Motor neuron (in vitro differentiated cells): ENCODE results near the gene SLC9A7. TPM values are rescaled to one million over a fixed set of nuclear protein-coding genes. Genes with fewer than 3 reads are reported as not detected.
A peak's percentile ranks its signal among the peaks of the same experiment; 100 is the strongest.

Source experiments
- ATAC-seq, 8 experiments: fragments of 200-7000 bp; cut with Tn5 transposase; replicated peaks in 6 of 8; 2 replicates each; pipeline ENCODE4 v1.8.0; 2021; ENCODE audit warnings: mild to moderate bottlenecking in 8 of 8, moderate library complexity in 8 of 8
- H3K27ac ChIP-seq, 2 donors: fragments of 250-450 bp; sonication (Bioruptor Pico); 2 replicates each; pipeline ENCODE4 v1.9.0; 2021; ENCODE audit warnings: antibody characterized with exemption in 2 of 2, mild to moderate bottlenecking in 2 of 2, moderate library complexity in 1 of 2
- H3K4me1 ChIP-seq, 2 donors: fragments of 250-450 bp; sonication (Bioruptor Pico); replicated peaks in 1 of 2; 2 replicates each; pipeline ENCODE4 v1.6.1; 2021; ENCODE audit warnings: antibody characterized with exemption in 2 of 2, mild to moderate bottlenecking in 2 of 2, moderate library complexity in 1 of 2
- H3K4me3 ChIP-seq, 5 donors: fragments of 250-450 bp; sonication (Bioruptor Pico); 2 replicates each; pipeline ENCODE4 v1.9.0; 2021; ENCODE audit warnings: antibody characterized with exemption in 5 of 5, mild to moderate bottlenecking in 5 of 5, moderate library complexity in 4 of 5
- WGBS, 10 experiments: fragments of 450-650 bp; shearing (Covaris generic); methylation state at CpG; one replicate each; pipeline ENCODE4 v1.0.0; 2022; 5-methylcytosine and 5-hydroxymethylcytosine counted together
- in situ Hi-C, 9 experiments: fragments of 400-800 bp; cut with MboI; loops; one replicate each; pipeline ENCODE4 v1.15.0; 2021; ENCODE audit warnings: low sequenced_read_pairs in 9 of 9, low pct_unique_long_range_greater_than_20kb in 2 of 9; ENCODE audit not compliant: unreplicated experiment in 9 of 9
- total RNA-seq, 8 experiments: library from RNA; unstranded; fragments of 300-600 nt; gene quantifications; 2 replicates each; pipeline versions ENCODE4 v1.2.3 to v1.2.4, GENCODE V29; 2022

SLC9A7 gene
- total RNA-seq, 8 experiments from 2014 or later, result 2.1 to 19.9 (median 8.7) TPM

GRCh38 chrX:46553935-46554334 lies 205.0 kb downstream of the SLC9A7 start:
- no peak overlapping the region for H3K4me3 ChIP-seq
- ATAC-seq, result no peak
- H3K27ac ChIP-seq, result no peak overlapping the region
- WGBS, 10 experiments, result 59 to 100% (median 96%) methylated on average over 2 to 4 of the region's 5 CpGs; no CpG with 5 or more reads in 4 of the 10 experiments
- peaks cover 0 to 2% of the 10 kb centered on the region in 2 donors for H3K4me1 ChIP-seq
- in situ Hi-C loops, result no loop called here

- Histone ChIP-seq H3K4me1 (peaks cover 0 to 2% of the 10 kb centered on the region in 2 donors), H3K4me3 (no peak overlapping the region), H3K27ac (peak overlapping the region in 1 of 2 donors; percentile 77)
- 0 to 33% (median 19%) methylated on average over 1 of the region's 8 CpGs; no CpG with 5 or more reads in 6 of the 10 experiments for WGBS, 10 experiments
- in situ Hi-C loops, result no loop called here
- peak in 3 of 8 experiments; percentile 54 to 63 (median 63) for ATAC-seq
Measured at GRCh38 chrX:46551494-46552128, 207.3 kb downstream of the SLC9A7 start.

DNA sequence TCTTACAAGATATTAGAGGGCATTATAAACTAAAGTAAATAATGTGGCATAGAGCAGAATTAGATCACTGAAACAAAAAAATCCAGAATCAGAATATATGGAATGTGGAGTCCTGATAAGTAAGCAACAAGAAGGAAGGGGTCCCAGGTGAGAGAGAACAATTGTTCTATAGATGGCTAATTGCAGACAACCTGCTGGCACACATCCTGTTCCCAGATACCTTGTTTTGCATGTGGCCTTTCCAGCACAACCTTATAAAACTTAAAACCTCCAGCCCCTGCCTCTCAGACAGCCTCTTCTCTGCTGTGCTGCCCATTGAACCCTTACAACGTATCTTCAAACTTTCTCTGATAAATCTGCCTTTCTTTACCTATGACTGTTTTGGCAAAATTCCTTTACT lies 209.0 kb downstream of the SLC9A7 start:
- Histone ChIP-seq H3K4me1 (peaks cover 0 to 5% of the 10 kb centered on the region in 2 donors), H3K27ac (no peak overlapping the region), H3K4me3 (no peak overlapping the region)
- no peak for ATAC-seq
- 63 to 100% methylated on average over 1 of the region's 1 CpG; no CpG with 5 or more reads in 8 of the 10 experiments for WGBS, 10 experiments
- in situ Hi-C loops, result no loop called here

Other genes starting within 250 kb of the SLC9A7 start
- 1 to 10 TPM; 4.0 to 9.4 (median 6.4) TPM for gene ZNF674, start 213.7 kb downstream of the SLC9A7 start, total RNA-seq
- 10 to 100 TPM in 1 of 8 experiments, 1 to 10 TPM in 7; 1.0 to 36.7 (median 2.6) TPM for gene CHST7, start 185.4 kb downstream of the SLC9A7 start, total RNA-seq
- 10 to 100 TPM in 5 of 8 experiments, 1 to 10 TPM in 3; 3.9 to 15.2 (median 10.5) TPM for gene RP2, start 77.9 kb upstream of the SLC9A7 start, total RNA-seq
- gene JADE3, start 153.3 kb upstream of the SLC9A7 start, total RNA-seq, result 10 to 100 TPM in 1 of 8 experiments, 1 to 10 TPM in 7; 2.2 to 15.1 (median 6.5) TPM